ENCODE results near the gene F10.

DNA sequence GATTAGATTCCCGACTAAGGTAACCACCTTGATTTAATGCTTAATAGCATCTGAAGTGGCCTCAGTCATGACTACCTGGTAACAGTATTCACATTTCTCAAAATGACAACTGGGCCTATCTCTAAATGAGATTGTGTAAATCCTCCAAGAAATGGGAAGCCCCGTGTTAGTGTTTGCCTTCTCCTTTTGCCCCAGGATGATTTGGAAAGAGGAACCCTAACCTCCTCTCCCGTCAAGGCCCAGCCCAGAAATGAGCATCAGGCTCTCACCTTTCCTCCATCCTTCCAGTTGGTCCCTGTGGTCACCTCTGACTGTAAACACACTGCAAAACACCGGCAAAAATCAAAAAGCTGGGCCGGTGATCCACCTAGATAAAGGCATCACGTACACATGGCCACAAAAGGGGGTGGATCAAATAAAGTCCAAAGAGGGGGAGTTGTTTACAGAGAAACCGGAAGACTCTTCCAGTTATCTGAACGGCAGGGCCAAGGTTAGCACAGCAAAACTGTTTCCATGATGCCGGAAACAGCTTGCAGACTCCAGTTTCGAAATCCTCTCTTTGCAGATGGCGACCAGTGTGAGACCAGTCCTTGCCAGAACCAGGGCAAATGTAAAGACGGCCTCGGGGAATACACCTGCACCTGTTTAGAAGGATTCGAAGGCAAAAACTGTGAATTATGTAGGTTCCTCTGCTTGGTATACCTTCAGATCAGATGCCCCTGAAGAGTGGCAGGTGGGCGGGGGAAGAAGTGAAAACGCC, 16.4 kb downstream of the F10 start:
- TF ChIP-seq, protein P1, sequence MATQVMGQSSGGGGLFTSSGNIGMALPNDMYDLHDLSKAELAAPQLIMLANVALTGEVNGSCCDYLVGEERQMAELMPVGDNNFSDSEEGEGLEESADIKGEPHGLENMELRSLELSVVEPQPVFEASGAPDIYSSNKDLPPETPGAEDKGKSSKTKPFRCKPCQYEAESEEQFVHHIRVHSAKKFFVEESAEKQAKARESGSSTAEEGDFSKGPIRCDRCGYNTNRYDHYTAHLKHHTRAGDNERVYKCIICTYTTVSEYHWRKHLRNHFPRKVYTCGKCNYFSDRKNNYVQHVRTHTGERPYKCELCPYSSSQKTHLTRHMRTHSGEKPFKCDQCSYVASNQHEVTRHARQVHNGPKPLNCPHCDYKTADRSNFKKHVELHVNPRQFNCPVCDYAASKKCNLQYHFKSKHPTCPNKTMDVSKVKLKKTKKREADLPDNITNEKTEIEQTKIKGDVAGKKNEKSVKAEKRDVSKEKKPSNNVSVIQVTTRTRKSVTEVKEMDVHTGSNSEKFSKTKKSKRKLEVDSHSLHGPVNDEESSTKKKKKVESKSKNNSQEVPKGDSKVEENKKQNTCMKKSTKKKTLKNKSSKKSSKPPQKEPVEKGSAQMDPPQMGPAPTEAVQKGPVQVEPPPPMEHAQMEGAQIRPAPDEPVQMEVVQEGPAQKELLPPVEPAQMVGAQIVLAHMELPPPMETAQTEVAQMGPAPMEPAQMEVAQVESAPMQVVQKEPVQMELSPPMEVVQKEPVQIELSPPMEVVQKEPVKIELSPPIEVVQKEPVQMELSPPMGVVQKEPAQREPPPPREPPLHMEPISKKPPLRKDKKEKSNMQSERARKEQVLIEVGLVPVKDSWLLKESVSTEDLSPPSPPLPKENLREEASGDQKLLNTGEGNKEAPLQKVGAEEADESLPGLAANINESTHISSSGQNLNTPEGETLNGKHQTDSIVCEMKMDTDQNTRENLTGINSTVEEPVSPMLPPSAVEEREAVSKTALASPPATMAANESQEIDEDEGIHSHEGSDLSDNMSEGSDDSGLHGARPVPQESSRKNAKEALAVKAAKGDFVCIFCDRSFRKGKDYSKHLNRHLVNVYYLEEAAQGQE (IDR thresholded peaks at IDR 0.05; ENCODE audit: insufficient read depth in 1 of 2, low read depth in 2 of 2, low read length in 1 of 2) = no peak
- TF ChIP-seq, protein P2, sequence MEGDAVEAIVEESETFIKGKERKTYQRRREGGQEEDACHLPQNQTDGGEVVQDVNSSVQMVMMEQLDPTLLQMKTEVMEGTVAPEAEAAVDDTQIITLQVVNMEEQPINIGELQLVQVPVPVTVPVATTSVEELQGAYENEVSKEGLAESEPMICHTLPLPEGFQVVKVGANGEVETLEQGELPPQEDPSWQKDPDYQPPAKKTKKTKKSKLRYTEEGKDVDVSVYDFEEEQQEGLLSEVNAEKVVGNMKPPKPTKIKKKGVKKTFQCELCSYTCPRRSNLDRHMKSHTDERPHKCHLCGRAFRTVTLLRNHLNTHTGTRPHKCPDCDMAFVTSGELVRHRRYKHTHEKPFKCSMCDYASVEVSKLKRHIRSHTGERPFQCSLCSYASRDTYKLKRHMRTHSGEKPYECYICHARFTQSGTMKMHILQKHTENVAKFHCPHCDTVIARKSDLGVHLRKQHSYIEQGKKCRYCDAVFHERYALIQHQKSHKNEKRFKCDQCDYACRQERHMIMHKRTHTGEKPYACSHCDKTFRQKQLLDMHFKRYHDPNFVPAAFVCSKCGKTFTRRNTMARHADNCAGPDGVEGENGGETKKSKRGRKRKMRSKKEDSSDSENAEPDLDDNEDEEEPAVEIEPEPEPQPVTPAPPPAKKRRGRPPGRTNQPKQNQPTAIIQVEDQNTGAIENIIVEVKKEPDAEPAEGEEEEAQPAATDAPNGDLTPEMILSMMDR (IDR thresholded peaks at IDR 0.05) = no peak
- no peak for TF ChIP-seq POLR2AphosphoS5 (IDR thresholded peaks at IDR 0.05; ENCODE audit: low read depth, low read length)

All from Panc1 (cell line).